GM21576 (cell line): ENCODE measurements around the gene RGPD5.
A peak's percentile ranks its signal among the peaks of the same experiment; 100 is the strongest.
"Not testable (repeated sequence)": the region's sequence is repeated elsewhere in the genome, so short reads cannot be mapped to it uniquely, and the experiment has no call there.

Source experiments
- ATAC-seq: cut with Tn5 transposase; IDR thresholded peaks from one replicate; pipeline ENCODE4 v1.9.1; 2021; ENCODE audit warnings: mild to moderate bottlenecking, moderate library complexity; ENCODE audit not compliant: unreplicated experiment

Gene RGPD5

GRCh38 chr2:109794074-109794737 lies at the start of gene RGPD5:
Gene RGPD5 (plus strand): TSS chr2:109794305. CDS start chr2:109794466, 161 bp downstream.
- peak; percentile 98 for ATAC-seq

GRCh38 chr2:109751572-109751971 lies 42.5 kb upstream of the RGPD5 start:
- not testable (repeated sequence) for ATAC-seq

- not testable (repeated sequence) for ATAC-seq
Measured at GRCh38 chr2:109757163-109757824, 36.8 kb upstream of the RGPD5 start.

- not testable (repeated sequence) for ATAC-seq
Measured at GRCh38 chr2:109760265-109761042, 33.7 kb upstream of the RGPD5 start.

- ATAC-seq = not testable (repeated sequence)
Measured at GRCh38 chr2:109761043-109761454, 33.1 kb upstream of the RGPD5 start.

- ATAC-seq = not testable (repeated sequence)
Measured at GRCh38 chr2:109761976-109762375, 32.1 kb upstream of the RGPD5 start.

- ATAC-seq = not testable (repeated sequence)
Measured at GRCh38 chr2:109766074-109766473, 28.0 kb upstream of the RGPD5 start.

- not testable (repeated sequence) for ATAC-seq
Measured at GRCh38 chr2:109766886-109767578, 27.1 kb upstream of the RGPD5 start.

GRCh38 chr2:109768934-109769333 lies 25.2 kb upstream of the RGPD5 start:
- ATAC-seq = not testable (repeated sequence)

GRCh38 chr2:109779118-109779517 lies 15.0 kb upstream of the RGPD5 start:
- not testable (repeated sequence) for ATAC-seq

GRCh38 chr2:109781147-109781816 lies 12.8 kb upstream of the RGPD5 start:
- ATAC-seq = not testable (repeated sequence)

GRCh38 chr2:109782446-109782993 lies 11.6 kb upstream of the RGPD5 start:
- ATAC-seq = not testable (repeated sequence)

- ATAC-seq = not testable (repeated sequence)
Measured at GRCh38 chr2:109791530-109792279, 2.4 kb upstream of the RGPD5 start.

- not testable (repeated sequence) for ATAC-seq
Measured at GRCh38 chr2:109792659-109793058, 1.4 kb upstream of the RGPD5 start.

- ATAC-seq = peak; percentile 91
Measured at GRCh38 chr2:109871129-109871751, 77.1 kb downstream of the RGPD5 start.

GRCh38 chr2:109876625-109877024 lies 82.5 kb downstream of the RGPD5 start:
- ATAC-seq = not testable (repeated sequence)

- ATAC-seq = not testable (repeated sequence)
Measured at GRCh38 chr2:109882112-109882511, 88.0 kb downstream of the RGPD5 start.

GRCh38 chr2:109888414-109888813 lies 94.3 kb downstream of the RGPD5 start:
- not testable (repeated sequence) for ATAC-seq

- ATAC-seq = not testable (repeated sequence)
Measured at GRCh38 chr2:109889909-109890308, 95.8 kb downstream of the RGPD5 start.
